Activated CD8-positive, alpha-beta memory T cell treated with anti-CD3 and anti-CD28 coated beads for 36 hours (primary cell): ENCODE data around the gene NLRP6. TPM values are rescaled to one million over a fixed set of nuclear protein-coding genes. Genes with fewer than 3 reads are reported as not detected.

Experiments
- CTCF ChIA-PET: fragments of 350-600 bp; sonication (Branson Sonifier 250); formaldehyde crosslinking; loops from one replicate; lab custom pipeline; 2021; ENCODE audit warnings: antibody characterized with exemption; lab: Charles Lee
- POLR2A ChIA-PET: fragments of 350-600 bp; sonication (Branson Sonifier 250); formaldehyde crosslinking; loops from one replicate; lab custom pipeline; 2021; ENCODE audit warnings: antibody characterized with exemption; lab: Charles Lee
- total RNA-seq, 2 experiments: library from RNA; stranded (reverse); gene quantifications; one replicate each; pipeline ENCODE4 v1.2.3, GENCODE V29; 2021

Gene NLRP6
- total RNA-seq: 1 to 10 TPM; 1.5 to 1.8 TPM

DNA sequence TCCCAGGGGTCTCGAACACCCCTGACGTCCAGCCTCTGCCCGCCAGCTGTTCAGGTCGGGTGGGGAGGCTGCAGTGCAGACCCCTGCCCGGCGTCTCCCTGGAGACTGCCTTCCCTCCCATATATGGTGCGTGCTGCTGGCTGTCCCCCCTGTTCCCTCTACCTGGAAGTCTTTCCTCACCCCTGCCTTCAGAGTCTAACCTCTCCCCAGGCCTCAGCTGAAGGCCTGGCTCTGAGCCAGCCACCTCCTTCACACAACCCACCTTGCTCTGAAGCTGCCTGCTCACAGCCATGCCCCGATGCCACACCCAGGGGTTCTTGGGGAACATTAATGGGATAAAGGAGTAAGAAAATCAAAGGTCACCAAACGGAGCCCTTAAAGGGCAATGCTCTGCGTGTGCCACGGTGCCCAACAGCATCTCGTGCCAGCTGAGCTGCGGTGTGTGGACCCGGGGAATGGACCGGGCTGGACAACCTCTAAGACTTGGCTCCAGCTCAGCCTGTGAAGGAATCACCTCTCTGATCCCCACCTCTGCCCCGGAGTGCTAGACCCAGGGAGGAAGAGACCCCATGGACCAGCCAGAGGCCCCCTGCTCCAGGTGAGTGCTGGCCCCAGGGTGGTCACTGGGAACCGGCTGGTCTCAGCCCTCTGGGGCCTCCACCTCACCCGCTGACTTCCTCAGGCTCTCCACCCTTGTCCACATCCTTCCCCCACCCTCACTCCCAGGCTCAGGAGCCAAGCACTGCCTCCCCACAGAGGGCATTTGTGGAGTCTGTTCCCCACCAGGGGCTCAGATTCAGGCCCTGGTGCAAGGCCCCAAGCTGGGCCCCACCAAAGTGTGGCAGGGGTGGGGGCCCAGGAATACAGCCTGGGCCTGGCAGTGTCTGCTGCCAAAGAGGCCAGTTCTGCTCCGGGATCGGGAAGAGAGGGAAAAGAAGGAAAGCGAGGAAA, at the start of gene NLRP6:
Gene NLRP6 (plus strand): TSS at position 407 of the 951 bp plus-strand sequence. CDS start 163 bp downstream, at position 570.
- POLR2A ChIA-PET: interaction anchor here (1.3 kb wide), 1 partner anchor 9 kb away, joined by 3 read pairs; no protein-coding TSS in a partner anchor
- CTCF ChIA-PET: interaction anchor here (0.6 to 1.5 kb wide), 8 partner anchors 9 to 34 kb away, joined by 3 to 7 read pairs (median 4); no protein-coding TSS in a partner anchor

DNA sequence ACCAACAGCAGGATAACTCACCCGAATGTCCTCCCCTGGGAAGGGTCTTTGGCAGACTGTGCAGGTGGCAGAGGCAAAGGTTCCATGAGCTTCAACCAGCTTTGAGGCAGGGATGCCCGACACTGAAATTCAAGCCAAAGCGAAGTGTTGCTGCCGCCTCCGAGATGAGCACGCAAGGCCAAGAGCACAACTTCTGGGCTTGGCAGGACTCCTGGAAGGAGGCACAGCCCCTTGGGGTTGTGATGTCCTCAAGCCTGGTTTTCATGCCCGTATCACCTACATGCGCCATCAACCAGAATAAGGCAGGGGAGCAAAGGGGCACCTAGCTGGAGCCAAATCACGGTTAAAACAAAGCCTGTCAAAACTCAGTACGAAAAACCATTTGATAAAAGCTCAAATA, 47.8 kb upstream of the NLRP6 start:
- ChIA-PET CTCF (interaction anchor here (1.2 kb wide), 1 partner anchor 21 kb away, joined by 3 read pairs; no protein-coding TSS in a partner anchor), POLR2A (interaction anchor here (0.6 kb wide), 1 partner anchor 185 kb away, joined by 6 read pairs; the partner anchor contains the start of gene SIGIRR)

DNA sequence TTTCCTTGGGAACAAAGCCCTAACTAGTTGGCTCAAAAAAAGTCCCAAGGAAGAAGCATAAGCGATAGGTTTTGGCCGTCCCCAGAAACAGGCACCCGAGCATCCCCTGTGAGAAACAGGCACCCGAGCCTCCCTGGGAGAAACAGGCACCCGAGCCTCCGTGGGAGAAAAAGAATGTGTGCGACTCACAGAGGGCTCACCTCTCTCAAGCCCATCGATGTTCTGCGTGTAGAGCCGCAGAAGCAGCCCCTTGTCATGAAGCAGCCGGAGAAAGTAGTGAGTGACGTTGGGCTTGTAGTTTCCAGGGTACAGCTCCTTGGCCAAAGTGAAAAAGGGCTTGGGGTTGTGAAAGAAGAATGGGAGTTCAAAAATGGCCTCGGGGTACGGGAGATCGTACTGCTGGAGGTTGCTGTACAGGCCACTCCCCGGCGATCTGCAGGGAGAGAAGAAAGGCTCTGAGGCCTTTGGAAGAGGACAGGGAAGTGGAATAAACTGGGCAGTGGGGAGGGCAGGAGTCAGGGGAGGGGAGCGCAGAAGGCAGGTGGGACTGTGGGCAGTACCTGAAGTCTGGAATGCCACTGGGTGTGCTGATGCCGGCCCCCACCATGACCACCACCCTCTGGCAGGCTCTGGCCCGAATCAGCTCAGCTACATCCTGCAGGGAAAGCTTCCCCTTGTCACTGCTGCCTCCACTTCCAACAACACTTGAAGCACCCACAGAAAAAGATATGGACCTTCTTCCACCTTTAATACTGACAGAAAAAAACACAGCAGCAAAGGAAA, 45.2 kb upstream of the NLRP6 start:
- POLR2A ChIA-PET: no interaction called here
- CTCF ChIA-PET: no interaction called here

DNA sequence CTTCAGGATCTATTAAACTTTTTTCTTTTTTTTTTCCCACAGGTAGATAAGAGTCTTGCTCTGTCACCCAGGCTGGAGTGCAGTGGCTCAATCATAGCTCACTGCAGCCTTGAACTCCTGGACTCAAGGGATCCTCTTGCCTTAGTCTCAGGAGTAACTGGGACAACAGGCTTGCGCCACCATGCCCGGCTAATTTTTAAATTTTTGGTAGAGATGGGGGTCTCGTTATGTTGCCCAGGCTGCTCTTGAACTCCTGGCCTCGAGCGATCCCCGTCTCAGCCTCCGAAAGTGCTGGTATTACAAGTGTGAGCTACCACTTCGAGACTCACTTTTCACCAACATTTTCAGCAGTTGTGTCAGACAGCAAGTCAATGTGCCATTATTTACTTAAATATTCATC, 43.0 kb upstream of the NLRP6 start:
- ChIA-PET POLR2A (no interaction called here), CTCF (interaction anchor here (1.0 to 1.1 kb wide), 2 partner anchors 16 to 25 kb away, joined by 3 read pairs; no protein-coding TSS in a partner anchor)

DNA sequence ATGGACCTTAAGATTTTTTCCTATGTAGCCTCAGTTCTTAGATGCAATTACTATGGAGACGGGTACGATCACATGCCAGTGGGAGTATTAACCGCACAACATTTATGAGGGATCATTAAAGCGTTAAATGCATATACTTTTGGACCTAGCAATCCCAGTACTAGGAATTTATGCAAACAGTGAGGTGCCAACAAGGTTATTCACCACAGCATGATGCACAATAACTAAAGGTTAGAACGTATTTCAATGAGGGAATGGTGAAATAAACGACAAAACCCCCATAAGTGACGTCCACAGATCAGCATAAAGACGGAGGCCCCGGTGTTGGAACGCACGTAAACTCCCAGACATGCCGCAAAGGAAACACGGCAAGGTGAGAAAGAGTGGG, 42.6 kb upstream of the NLRP6 start:
- ChIA-PET CTCF (no interaction called here), POLR2A (interaction anchor here (1.9 kb wide), 1 partner anchor 28 kb away, joined by 5 read pairs; the partner anchor contains the start of genes BET1L and RIC8A)

DNA sequence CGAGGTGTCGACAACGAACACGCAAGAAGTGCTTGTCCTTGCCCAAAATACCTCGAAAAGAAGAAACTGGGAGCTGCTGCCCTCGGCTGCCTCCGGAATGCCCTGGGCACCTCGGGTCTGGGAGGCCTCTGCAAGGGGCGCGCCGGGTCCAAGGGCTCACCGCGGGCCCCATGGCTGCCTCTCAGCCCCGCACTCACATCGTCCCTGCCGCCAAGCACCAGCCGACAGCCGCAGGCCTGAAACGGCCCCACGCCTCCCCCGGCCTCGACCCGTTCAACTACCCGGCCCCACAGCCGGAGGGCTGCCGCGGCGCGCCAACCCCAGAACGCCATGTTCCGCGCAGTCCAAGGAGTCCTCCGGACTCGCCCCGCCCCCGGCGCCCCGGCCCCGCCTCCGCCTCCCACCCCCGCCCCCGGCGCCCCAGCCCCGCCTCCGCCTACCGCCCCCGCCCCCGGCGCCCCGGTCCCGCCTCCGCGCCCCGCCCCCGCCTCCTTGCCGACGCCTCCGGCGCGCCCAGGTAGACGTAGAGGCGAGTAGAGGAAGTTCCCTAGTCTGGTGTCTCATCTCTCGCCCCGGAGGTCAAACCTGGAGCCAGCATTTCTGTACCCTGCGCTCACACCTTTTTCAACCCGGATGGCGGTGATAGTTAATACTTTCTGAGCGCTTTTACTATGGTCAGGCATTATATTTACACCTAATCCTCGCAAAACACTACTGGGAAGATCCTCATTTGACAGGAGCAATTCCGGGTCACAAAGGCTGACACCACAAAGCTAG, 42.0 kb upstream of the NLRP6 start, which contains the start of gene SIRT3:
Gene SIRT3 (minus strand): TSS at position 346 of the 777 bp plus-strand sequence. CDS start 14 bp downstream, at position 332.
- CTCF ChIA-PET: interaction anchor here (0.8 to 1.7 kb wide), 5 partner anchors 15 to 79 kb away, joined by 3 to 12 read pairs (median 3); no protein-coding TSS in a partner anchor
- POLR2A ChIA-PET: interaction anchor here (1.0 to 1.9 kb wide), 3 partner anchors 21 to 120 kb away, joined by 3 to 8 read pairs (median 5); partner anchors contain the start of genes BET1L and RIC8A

DNA sequence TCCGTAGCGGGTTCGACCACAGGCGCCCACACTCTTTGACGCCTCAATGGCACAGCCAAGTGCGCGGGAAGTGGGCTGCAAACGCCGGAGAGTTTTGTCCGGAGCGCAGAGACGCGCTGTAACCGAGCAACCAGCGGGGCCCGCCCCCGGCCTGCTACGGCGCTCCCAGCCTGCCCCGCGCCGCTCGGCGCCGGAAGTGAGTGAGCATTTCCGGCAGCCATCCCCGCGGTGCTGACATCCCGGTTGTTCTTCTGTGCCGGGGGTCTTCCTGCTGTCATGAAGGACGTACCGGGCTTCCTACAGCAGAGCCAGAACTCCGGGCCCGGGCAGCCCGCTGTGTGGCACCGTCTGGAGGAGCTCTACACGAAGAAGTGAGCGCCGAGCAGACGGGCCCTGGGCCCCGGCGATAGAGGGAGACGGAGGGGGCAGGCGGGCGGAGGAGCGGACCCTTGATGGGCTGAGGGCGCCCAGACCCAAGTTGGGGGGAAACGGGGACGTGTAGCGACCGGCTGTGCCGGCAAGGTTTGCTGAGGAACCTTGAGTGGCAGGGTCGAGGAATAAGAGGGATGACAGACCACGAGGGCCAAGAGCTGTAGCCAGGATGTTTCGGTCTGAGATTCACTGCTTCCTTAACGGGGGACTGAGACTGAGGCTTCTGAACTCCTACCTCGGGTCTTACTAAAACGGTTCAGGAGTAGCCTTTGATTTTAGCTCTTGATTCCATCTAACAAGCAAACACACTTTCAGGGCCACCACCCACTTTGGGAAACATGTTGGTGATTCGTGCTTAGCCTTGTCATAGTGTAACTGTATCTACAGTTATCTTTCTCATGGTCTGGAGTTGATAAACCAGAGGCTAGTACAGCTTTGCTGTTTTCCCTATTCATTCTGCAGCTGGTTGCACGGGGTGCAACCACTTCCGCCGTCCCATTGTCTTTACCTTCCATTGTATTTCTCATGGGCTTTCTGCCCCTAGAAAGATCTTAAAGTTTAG, 41.1 kb upstream of the NLRP6 start, which contains the start of gene PSMD13:
Gene PSMD13 (plus strand): TSS at position 203 of the 994 bp plus-strand sequence. CDS start 74 bp downstream, at position 277.
- ChIA-PET CTCF (interaction anchor here (0.8 to 1.7 kb wide), 5 partner anchors 14 to 79 kb away, joined by 3 to 12 read pairs (median 3); no protein-coding TSS in a partner anchor), POLR2A (interaction anchor here (0.7 to 1.9 kb wide), 4 partner anchors 22 to 119 kb away, joined by 3 to 8 read pairs (median 5); partner anchors contain the start of genes BET1L and RIC8A)

DNA sequence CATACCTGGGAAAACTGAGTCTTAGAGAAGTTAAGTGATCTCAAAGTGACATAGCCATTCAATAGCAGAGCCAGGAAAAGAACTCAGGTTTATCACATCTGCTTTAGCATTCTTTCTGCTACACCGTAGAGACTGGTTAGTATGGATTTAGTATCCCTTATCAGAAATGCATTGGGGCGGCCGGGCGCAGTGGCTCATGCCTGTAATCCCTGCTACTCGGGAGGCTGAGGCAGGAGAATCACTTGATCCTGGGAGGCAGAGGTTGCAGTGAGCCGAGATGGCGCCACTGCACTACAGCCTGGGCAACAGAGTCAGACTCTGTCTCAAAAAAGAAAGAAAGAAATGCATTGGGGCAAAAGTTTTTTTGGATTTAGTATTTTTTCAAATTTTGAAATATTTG, 39.9 kb upstream of the NLRP6 start:
- ChIA-PET CTCF (interaction anchor here (1.7 kb wide), 1 partner anchor 12 kb away, joined by 12 read pairs; no protein-coding TSS in a partner anchor), POLR2A (interaction anchor here (1.8 kb wide), 1 partner anchor 118 kb away, joined by 8 read pairs; no protein-coding TSS in a partner anchor)

DNA sequence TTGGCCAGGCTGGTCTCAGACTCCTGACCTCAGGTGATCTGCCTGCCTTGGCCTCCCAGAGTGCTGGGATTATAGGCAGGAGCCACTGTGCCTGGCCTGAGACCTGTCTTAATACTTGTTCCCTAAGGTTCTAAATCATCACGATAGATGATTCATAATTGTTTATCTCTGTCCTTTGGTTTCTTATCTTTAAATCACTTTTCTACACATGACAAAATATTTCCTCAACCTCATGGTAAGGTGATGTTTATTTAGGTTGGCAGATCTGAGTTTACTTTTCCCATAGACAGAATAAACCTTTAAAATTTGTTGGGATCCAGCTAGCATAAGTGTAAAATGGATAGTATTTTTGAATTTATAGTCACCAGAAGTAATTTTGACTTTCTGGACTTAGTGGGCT, 37.9 kb upstream of the NLRP6 start:
- ChIA-PET CTCF (interaction anchor here (1.8 kb wide), 1 partner anchor 10 kb away, joined by 5 read pairs; no protein-coding TSS in a partner anchor), POLR2A (no interaction called here)

DNA sequence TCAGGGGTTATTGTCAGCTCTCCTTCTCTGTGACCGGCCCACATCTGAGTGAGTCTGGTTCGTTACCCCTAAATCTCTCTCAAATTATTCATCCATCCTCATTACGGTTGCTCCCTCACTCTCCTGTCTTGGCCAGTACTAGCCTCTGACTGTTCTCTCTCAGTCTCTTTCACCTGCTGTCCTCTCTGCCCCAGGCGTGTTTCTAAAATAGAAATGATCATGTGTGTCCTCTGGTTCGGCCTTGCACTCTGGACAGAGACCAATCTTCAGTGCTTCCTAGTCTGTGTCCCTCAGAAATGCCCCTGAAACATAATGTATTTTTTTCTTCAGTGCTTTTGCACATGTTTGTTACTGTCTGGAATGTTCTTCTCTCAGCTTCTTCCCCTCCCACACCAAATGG, 36.6 kb upstream of the NLRP6 start:
- ChIA-PET CTCF (interaction anchor here (0.7 to 0.8 kb wide), 2 partner anchors 9 kb away, joined by 3 to 4 read pairs; no protein-coding TSS in a partner anchor), POLR2A (no interaction called here)

DNA sequence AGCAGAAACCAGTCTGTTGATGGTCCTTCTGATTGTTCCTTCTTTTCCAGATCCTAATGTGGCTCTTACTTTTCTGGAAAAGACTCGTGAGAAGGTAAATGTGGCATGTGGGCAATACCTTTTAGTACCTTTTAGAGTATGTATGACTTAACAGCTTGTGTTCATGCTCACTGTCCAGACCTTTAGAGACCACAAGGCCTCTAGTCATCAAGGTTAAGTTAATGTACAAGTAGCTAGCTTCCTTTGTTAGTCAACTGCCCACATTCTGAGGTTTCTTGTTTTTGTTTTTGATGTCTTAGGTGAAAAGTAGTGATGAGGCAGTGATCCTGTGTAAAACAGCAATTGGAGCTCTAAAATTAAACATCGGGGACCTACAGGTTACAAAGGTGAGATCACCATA, 33.8 kb upstream of the NLRP6 start:
- POLR2A ChIA-PET: no interaction called here
- CTCF ChIA-PET: interaction anchor here (0.7 to 1.0 kb wide), 2 partner anchors 24 to 43 kb away, joined by 3 to 4 read pairs; no protein-coding TSS in a partner anchor

DNA sequence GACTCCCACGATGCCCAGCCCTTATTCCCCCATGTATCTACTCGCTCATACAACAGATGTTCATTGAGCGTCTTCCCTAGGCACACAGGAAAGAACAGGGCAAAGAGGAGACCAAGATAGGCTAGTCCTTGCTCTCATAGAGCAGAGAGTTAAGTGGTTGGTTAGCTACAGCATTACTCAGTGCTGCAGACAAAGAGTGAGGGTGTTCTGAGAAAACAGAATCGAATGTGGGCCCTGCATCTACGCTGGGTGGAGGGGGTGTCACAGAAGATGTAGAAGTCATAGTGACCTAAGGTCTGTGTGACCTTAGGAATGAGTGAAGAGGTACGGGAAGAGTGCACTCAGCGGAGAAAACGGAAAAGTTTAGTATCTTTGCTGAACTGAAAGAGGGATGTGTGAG, 29.1 kb upstream of the NLRP6 start:
- ChIA-PET POLR2A (no interaction called here), CTCF (interaction anchor here (1.4 to 1.9 kb wide), 4 partner anchors 11 to 199 kb away, joined by 3 to 6 read pairs (median 4); no protein-coding TSS in a partner anchor)

DNA sequence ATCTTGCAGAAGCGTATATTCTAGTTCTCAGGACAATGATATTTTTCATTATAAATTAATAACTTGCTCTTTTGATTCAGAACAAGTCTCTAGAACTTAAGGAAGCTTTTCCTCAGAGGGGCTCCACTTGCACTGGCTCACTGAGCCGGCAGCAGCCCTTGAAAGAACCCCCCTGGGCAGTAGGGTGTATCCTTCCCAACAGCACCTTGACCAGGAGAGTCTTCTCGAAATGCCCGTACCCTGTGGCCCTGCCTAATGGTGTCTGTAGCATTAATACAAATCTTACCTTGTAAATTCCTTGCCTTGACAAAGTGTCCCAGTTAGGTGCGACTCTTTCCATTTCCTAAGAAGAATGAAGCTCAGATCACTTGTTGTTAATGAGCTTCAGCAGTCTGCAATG, 27.9 kb upstream of the NLRP6 start:
- CTCF ChIA-PET: interaction anchor here (0.6 to 2.0 kb wide), 26 partner anchors 7 to 269 kb away, joined by 3 to 12 read pairs (median 3); partner anchors contain the start of genes BET1L, NLRP6, PSMD13 and RIC8A
- POLR2A ChIA-PET: interaction anchor here (0.6 to 0.8 kb wide), 3 partner anchors 33 to 43 kb away, joined by 3 read pairs; partner anchors contain the start of genes BET1L, PGGHG and RIC8A

DNA sequence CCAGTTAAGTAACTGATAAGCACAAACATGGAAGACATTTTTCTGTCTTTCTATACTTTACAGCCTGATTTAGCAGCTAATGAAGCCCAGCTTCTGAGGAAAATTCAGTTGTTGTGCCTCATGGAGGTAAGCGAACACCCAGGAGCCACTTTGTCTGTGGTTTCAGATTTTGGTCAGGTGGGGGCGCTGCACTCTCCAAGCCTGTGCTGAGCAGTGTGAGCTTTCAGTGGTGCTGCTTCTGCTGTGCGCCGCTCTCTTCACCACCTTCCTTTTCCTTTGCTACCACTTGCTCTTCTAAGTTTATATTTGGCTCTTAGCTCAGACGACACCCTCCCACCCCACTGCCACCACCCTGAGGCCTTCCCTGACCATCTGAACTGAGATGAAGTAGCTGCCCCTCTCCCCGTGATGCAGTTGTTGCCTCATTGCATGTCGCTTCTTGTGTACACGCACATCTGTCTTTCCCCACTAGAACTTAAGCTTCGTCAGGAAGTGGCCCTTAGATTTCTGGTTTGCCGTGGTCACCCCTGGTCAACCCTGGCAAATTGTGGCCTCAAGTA, 27.4 kb upstream of the NLRP6 start:
- ChIA-PET POLR2A (interaction anchor here (0.6 to 0.8 kb wide), 3 partner anchors 32 to 43 kb away, joined by 3 read pairs; partner anchors contain the start of genes BET1L, PGGHG and RIC8A), CTCF (interaction anchor here (0.6 to 2.0 kb wide), 29 partner anchors 8 to 268 kb away, joined by 3 to 12 read pairs (median 3); partner anchors contain the start of genes BET1L, NLRP6, PSMD13 and RIC8A)

DNA sequence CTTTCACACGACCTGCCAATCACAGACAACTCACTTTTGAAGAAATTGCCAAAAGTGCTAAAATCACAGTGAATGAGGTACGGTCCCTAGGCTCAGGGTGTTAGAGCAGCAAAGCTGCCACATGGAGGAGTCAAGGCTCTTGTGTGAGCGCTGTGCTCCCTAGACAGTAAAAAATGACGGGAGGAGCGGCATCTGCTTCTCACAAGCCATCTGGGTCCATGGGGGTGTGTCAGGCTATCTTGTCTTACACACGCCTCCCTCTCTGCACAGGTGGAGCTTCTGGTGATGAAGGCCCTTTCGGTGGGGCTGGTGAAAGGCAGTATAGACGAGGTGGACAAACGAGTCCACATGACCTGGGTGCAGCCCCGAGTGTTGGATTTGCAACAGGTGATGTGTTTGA, 26.7 kb upstream of the NLRP6 start:
- ChIA-PET CTCF (interaction anchor here (0.8 to 2.0 kb wide), 14 partner anchors 9 to 113 kb away, joined by 3 to 12 read pairs (median 4); partner anchors contain the start of gene PSMD13), POLR2A (no interaction called here)
